AG10803 (cell line): ENCODE results near the gene SLC40A1.
A peak's percentile ranks its signal among the peaks of the same experiment; 100 is the strongest.

Source experiments
- DNase-seq: peaks from one replicate; pipeline ENCODE4 v3.0.0; 2010; ENCODE audit warnings: low read depth
- H3K4me3 ChIP-seq: 2 replicates; pipeline ENCODE4 v1.5.1; 2011; ENCODE audit warnings: mild to moderate bottlenecking, low read length, control low read depth
- CTCF ChIP-seq: conservative IDR thresholded peaks from 2 replicates; pipeline ENCODE4 v1.5.1; 2011; ENCODE audit warnings: mild to moderate bottlenecking, low read length, control low read depth, inconsistent platforms

The SLC40A1 gene

GRCh38 chr2:189580658-189581353, at the start of gene SLC40A1:
Gene SLC40A1 (minus strand): TSS chr2:189580786. CDS start chr2:189580460, 326 bp downstream.
- DNase-seq: peak; percentile 49
- TF ChIP-seq CTCF: no peak
- H3K4me3 ChIP-seq: peak within 1 kb of the TSS; percentile 62

GRCh38 chr2:189629531-189630453, 49.2 kb upstream of the SLC40A1 start:
- no peak for TF ChIP-seq CTCF
- DNase-seq: peak; percentile 37
- no peak overlapping the region for H3K4me3 ChIP-seq

- no peak for TF ChIP-seq CTCF
- DNase-seq: no peak
- no peak overlapping the region for H3K4me3 ChIP-seq
These were observed 48.4 kb upstream of the SLC40A1 start for GRCh38 chr2:189628817-189629530.

- no peak overlapping the region for H3K4me3 ChIP-seq
These were observed 47.2 kb upstream of the SLC40A1 start for GRCh38 chr2:189627789-189628188.

GRCh38 chr2:189625636-189626035, 45.0 kb upstream of the SLC40A1 start:
- no peak for TF ChIP-seq CTCF
- no peak for DNase-seq
- H3K4me3 ChIP-seq: no peak overlapping the region

More at GRCh38 chr2:189627789-189628188, 47.2 kb upstream of the SLC40A1 start:
- DNase-seq: no peak
- no peak for TF ChIP-seq CTCF

- no peak for TF ChIP-seq CTCF
- DNase-seq: no peak
- no peak overlapping the region for H3K4me3 ChIP-seq
These were observed 44.2 kb upstream of the SLC40A1 start for GRCh38 chr2:189624648-189625355.
